ENCODE measurements around the gene SHOC2. TPM values are rescaled to one million over a fixed set of nuclear protein-coding genes. Genes with fewer than 3 reads are reported as not detected.
A peak's percentile ranks its signal among the peaks of the same experiment; 100 is the strongest.

The SHOC2 gene
- polyA plus RNA-seq, 6 donors from 2014 or later, result 92.5 to 139 (median 123) TPM

DNA sequence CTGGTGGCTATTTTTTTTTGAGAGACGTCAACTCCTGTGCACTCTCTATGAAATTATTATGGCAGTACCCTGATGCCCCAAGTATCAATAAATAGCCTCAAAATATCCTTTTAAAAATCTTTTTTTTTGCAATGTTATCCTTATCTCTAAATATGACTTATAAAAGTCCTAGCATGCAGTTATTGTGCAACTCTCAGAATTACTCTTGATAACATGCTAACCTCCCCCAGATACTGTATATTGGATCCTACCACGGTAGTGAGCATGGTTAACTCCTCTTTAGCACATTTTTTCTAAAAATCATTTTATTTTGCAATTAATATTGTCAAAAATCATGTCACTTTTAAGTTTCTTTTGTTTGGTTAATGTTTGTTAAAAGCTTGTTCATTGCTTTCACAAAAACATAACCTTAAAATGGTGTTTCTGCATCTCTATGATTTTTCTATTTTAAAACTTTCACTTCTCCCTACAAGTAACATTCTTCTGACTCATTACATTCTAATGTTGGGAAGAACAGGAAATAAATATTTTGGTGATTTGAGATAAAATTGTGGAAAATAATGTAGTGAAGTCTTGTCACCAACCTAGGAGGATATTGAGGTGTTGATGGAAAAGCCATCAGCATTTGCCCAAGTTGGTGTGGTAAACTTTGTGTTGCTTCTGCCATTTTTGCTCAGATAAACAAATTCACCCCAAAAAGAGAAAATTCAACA is 115.3 kb downstream of the SHOC2 start:
- peaks cover 24 to 34% of the 10 kb centered on the region in 2 donors for H3K36me3 Mint-ChIP-seq
- peaks cover 0 to 4% (median 3%) of the 10 kb centered on the region in 3 donors for H3K27me3 Mint-ChIP-seq
- ATAC-seq (ENCODE audit: low read depth in 2 of 2), result no peak
- DNase-seq, result no peak
- H3K4me1 Mint-ChIP-seq, result peaks cover 5 to 8% (median 7%) of the 10 kb centered on the region in 3 donors
- peaks cover 7 to 62% (median 51%) of the 10 kb centered on the region in 7 donors for H3K9me3 Mint-ChIP-seq
- H3K4me3 Mint-ChIP-seq, result no peak overlapping the region
- H3K27ac Mint-ChIP-seq, result peak overlapping the region in 1 of 6 donors; percentile 33

DNA sequence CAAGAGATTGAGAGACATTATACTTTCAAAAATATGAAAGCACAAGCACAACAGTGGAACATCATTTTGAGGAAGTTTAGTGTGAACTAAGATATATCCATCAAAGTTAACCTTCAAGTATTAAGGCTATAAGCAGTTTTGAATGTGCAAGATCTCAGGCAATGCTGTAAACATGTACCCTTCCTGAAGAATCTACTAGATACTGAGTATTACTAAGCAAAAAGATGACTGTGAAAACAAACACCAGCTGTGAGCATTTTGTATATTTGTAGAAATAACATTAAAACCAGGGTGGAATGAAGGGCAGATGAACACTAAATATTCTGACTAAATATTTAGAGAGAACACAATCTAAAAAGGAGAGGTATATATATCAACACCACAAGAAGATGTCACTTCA is 116.1 kb downstream of the SHOC2 start:
- Mint-ChIP-seq H3K36me3 (peaks cover 26 to 30% of the 10 kb centered on the region in 2 donors), H3K4me1 (peaks cover 0 to 2% (median under 1%) of the 10 kb centered on the region in 3 donors), H3K27ac (no peak overlapping the region), H3K4me3 (no peak overlapping the region), H3K27me3 (peaks cover 0 to 7% (median 5%) of the 10 kb centered on the region in 3 donors), H3K9me3 (peaks cover 8 to 62% (median 55%) of the 10 kb centered on the region in 7 donors)
- DNase-seq (no peak), ATAC-seq (ENCODE audit: low read depth in 2 of 2) (no peak)

DNA sequence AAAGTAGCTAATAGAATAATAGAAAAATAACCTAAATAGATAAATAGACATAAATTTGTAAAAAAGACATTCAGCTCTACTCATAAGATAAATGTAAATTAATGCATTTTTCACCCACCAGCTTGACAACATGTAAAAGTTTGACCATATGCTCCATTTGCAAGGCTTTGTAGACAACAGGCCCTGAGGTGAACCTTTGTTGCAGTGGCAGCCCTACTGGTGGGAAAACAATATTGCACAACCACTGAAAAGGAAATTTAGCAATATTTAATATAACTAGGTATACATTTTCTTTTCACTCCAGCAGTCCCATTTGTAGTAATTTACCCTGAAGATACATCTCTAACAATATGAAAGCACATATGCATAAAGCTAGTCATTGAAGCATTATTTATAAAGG is 118.5 kb downstream of the SHOC2 start:
- Mint-ChIP-seq H3K9me3 (peaks cover 14 to 74% (median 58%) of the 10 kb centered on the region in 7 donors), H3K4me3 (no peak overlapping the region), H3K36me3 (peaks cover 22 to 31% of the 10 kb centered on the region in 2 donors), H3K27me3 (peaks cover 0 to 13% (median 5%) of the 10 kb centered on the region in 3 donors), H3K27ac (no peak overlapping the region), H3K4me1 (no peaks in the 10 kb centered on the region)
- no peak for DNase-seq
- ATAC-seq (ENCODE audit: low read depth in 2 of 2), result no peak

DNA sequence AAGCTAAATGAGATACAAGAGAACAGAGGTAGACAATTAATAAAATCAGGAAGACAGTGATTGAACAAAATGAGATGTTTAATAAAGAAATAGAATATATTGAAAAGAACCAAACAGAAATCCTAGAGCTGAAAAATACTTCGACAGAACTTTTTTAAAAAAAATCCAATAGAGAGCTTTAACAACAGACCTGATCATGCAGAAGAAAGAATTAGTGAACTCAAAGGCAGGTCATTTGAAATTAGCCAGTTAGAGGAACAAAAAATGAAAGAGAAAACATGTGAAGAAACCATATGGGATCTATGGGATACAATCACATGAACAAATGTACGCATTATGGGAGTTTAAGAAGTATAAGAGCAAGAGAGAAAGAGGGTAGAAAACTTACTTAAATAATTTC is 120.1 kb downstream of the SHOC2 start:
- H3K27ac Mint-ChIP-seq, result no peak overlapping the region
- H3K4me1 Mint-ChIP-seq, result no peaks in the 10 kb centered on the region
- ATAC-seq (ENCODE audit: low read depth in 2 of 2) (no peak), DNase-seq (no peak)
- H3K9me3 Mint-ChIP-seq, result peaks cover 15 to 72% (median 52%) of the 10 kb centered on the region in 7 donors
- peaks cover 17 to 24% of the 10 kb centered on the region in 2 donors for H3K36me3 Mint-ChIP-seq
- peaks cover 0 to 24% (median 5%) of the 10 kb centered on the region in 3 donors for H3K27me3 Mint-ChIP-seq
- H3K4me3 Mint-ChIP-seq, result no peak overlapping the region

DNA sequence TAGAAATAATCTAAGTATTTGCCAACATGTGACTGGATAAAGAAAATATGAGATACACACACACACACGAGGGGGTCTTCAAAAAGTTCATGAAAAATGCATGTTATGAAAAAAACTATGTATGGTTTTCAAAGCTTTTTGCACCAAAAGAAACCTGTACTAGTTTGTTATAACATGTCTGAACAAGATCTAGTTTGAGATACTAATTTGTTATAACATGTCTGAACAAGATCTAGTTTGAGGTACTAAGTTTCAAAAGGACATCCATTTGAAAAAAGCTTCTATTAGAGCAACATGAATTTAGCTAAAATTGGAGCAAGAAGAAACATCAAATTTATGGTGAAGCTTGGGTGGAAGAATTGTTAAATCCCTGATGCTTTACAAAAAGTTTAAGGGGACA is 137.6 kb downstream of the SHOC2 start:
- peaks cover 9 to 15% of the 10 kb centered on the region in 2 donors for H3K36me3 Mint-ChIP-seq
- DNase-seq, result no peak
- H3K9me3 Mint-ChIP-seq, result peaks cover 6 to 54% (median 27%) of the 10 kb centered on the region in 7 donors
- H3K27ac Mint-ChIP-seq, result no peak overlapping the region
- no peak overlapping the region for H3K4me3 Mint-ChIP-seq
- H3K4me1 Mint-ChIP-seq, result no peaks in the 10 kb centered on the region
- peaks cover 20 to 46% (median 37%) of the 10 kb centered on the region in 3 donors for H3K27me3 Mint-ChIP-seq
- ATAC-seq (ENCODE audit: low read depth in 2 of 2), result no peak

Other genes with a start within 250 kb of the SHOC2 start
- 100 to 1,000 TPM; 197 to 439 (median 323) TPM for gene PDCD4, start 47.7 kb upstream of the SHOC2 start, polyA plus RNA-seq (ENCODE audit: low read depth in 6 of 6)
- gene BBIP1, start 424 bp upstream of the SHOC2 start, polyA plus RNA-seq (ENCODE audit: low read depth in 6 of 6), result 10 to 100 TPM; 10.6 to 22.4 (median 18.2) TPM
- not detected for gene ADRA2A, start 157.4 kb downstream of the SHOC2 start, polyA plus RNA-seq (ENCODE audit: low read depth in 6 of 6)

All from naive B cell (primary cell).